GM19438 (cell line): ENCODE results near the gene UBXN7.
A peak's percentile ranks its signal among the peaks of the same experiment; 100 is the strongest.
"Not testable (repeated sequence)": the region's sequence is repeated elsewhere in the genome, so short reads cannot be mapped to it uniquely, and the experiment has no call there.

Experiments used
- ATAC-seq: cut with Tn5 transposase; IDR thresholded peaks from one replicate; pipeline ENCODE4 v1.9.1; 2021; ENCODE audit warnings: low read depth; ENCODE audit not compliant: unreplicated experiment

The UBXN7 gene, protein sequence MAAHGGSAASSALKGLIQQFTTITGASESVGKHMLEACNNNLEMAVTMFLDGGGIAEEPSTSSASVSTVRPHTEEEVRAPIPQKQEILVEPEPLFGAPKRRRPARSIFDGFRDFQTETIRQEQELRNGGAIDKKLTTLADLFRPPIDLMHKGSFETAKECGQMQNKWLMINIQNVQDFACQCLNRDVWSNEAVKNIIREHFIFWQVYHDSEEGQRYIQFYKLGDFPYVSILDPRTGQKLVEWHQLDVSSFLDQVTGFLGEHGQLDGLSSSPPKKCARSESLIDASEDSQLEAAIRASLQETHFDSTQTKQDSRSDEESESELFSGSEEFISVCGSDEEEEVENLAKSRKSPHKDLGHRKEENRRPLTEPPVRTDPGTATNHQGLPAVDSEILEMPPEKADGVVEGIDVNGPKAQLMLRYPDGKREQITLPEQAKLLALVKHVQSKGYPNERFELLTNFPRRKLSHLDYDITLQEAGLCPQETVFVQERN

DNA sequence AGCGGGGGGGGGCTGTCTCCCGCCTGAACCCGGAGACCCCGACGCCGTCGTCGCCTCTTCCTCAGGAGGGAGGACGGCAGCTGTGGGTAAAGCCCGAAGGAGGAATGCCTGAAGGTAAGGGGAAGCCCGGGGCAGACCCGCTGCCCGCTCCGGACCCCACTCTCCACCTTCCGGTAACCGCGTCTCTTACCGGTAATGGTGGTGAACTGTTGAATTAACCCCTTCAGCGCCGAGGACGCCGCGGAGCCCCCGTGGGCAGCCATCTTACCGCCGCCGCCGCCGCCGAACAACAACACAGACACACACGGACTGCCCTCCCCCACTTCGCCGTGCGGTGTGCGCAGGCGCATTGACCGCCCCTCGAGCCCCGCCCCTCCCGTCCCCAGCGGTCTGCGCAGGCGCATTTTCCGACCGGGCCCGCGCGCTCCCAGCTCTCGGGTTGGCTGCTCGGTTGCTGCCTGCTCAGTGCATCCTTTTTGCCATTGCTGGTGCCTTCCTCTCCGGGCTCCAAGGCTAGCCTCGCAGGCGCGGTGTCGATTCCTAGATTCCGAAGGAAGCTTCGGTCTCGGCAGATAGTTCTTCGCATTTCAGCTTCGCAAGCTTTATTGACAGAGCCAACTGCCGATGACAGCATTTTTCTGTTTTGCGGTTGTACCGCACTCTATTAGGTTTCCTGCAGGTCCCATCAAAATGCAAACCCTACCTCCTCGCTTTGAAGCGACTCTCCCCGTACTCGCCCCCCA is at the start of gene UBXN7:
TSS of gene UBXN7 (minus strand) at position 291 of the 743 bp plus-strand sequence. CDS start at position 263, 28 bp downstream.
- peak; percentile 74 for ATAC-seq

DNA sequence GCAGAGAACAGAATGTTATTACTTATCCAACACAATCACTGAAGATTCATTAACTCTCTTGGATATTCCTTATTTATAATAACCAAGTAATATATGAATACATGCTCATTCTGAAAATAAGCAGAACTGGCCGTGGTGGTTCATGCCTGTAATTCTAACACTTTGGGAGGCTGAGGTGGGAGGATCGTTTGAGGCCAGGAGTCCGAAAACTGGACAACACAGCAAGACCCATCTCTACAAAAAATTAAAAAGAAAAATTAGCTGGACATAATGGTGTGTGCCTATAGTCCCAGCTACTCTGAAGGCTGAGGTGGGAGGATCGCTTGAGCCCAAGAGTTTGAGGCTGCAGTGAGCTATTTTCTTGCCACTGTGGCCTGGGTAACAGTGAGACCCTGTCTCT is 45.5 kb upstream of the UBXN7 start:
- ATAC-seq = no peak

DNA sequence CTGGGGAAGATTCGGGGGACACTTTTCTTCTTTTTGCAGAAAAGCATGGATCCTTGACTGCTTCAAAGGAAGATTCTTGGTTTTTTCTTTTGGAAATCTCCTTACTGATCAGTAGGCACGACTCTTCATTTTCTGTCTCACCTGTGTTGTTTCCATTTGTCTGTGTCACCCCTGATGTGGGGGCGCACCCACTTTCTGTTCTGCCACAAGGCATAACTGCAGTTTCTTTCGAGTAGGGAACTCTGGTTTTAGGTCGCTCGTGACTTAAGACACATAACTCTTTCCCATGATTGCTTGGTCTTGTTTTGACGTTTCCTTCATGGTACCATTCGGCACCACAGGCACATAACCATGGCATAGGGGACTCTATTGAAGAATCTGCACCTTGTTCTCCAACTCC is 40.1 kb upstream of the UBXN7 start:
- no peak for ATAC-seq

DNA sequence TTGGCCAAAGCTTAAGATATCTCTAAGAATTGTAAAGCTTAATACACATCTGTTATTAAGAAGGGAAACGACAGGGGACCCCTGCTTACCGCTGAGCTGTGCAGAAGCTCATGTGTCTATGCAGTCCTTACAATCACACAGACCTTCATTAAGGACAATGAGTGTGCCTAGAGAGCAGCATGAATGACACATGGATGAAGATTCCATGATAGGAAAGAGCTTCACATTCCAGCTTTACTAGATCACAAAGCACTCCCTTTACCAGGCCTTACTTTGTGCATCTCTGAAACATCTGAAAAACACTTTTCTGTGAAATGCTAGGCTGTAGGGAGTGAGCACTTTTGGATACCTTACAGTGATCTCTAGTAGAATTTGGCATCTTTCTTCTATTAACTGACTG is 39.3 kb upstream of the UBXN7 start:
- ATAC-seq = no peak

DNA sequence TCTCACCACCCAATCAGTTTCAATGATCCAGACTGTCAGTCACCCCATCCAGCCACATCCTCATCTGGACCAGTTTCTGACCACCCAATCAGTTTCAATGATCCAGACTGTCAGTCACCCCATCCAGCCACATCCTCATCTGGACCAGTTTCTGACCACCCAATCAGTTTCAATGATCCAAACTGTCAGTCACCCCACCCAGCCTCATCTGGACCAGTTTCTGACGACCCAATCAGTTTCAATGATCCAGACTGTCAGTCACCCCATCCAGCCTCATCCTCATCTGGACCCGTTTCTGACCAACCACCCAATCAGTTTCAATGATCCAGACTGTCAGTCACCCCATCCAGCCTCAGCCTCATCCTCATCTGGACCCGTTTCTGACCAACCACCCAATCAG is 38.0 kb upstream of the UBXN7 start:
- not testable (repeated sequence) for ATAC-seq

DNA sequence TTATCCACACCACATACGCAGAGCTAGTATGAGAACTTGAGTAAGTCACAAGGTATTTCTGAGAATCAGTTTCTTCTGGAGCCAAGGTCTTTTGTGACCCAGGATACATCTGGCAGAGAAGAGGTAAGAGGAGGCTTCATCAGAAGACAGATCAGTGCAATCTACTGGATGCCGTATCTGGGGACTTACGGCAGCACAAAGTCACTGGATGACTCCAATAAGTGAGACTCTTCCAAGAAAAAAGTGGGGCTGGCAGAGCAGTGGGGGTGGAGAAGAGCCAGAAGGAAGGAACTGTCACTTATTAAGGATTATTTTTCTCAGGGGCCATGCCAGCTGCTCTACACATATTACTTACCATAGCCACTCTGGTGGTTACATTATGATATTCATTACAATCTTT is 31.6 kb upstream of the UBXN7 start:
- ATAC-seq = no peak

DNA sequence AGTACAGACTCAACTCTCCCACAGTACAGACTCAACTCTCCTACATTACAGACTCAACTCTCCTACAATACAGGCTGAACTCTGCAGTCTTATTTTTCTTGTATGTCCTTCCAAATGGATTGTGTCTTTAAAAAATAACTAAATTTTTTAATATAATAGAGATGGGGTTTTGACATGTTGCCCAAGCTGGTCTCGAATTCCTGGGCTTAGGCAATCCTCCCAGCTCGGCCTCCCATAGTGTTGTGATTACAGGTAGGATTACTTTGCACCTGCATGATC is 31.2 kb upstream of the UBXN7 start:
- no peak for ATAC-seq

DNA sequence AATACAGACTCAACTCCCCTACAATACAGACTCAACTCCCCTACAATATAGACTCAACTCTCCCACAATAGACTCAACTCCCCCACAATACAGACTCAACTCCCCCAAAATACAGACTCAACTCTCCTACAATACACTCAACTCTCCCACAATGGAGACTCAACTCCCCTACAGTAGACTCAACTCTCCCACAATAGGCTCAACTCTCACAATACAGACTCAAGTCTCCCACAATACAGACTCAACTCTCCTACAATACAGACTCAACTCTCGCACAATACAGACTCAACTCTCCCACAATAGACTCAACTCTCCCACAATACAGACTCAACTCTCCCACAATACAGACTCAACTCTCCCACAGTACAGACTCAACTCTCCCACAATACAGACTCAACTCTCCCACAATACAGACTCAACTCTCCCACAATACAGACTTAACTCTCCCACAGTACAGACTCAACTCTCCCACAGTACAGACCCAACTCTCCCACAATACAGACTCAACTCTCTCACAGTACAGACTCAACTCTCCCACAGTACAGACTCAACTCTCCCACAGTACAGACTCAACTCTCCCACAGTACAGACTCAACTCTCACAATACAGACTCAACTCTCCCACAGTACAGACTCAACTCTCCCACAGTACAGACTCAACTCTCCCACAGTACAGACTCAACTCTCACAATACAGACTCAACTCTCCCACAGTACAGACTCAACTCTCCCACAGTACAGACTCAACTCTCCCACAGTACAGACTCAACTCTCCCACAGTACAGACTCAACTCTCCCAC is 30.7 kb upstream of the UBXN7 start:
- ATAC-seq = not testable (repeated sequence)

DNA sequence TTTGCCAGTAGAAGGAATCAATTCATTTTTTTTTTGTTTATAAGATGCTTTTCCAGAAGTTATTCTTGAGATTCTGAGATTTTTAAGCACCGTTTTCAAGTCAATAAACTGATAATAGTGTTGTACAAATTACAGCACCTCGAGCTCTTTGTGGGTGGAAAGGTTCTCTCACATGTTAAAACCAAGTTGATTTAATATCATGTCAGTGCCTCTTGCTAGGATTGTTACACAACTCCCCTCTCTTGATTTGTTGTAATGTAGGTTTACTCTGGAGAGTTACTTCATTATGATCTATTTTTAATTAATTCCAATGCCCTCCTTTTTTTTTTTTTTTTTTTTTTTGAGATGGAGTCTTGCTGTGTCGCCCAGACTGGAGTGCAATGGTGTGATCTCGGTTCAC is 25.8 kb upstream of the UBXN7 start:
- no peak for ATAC-seq

DNA sequence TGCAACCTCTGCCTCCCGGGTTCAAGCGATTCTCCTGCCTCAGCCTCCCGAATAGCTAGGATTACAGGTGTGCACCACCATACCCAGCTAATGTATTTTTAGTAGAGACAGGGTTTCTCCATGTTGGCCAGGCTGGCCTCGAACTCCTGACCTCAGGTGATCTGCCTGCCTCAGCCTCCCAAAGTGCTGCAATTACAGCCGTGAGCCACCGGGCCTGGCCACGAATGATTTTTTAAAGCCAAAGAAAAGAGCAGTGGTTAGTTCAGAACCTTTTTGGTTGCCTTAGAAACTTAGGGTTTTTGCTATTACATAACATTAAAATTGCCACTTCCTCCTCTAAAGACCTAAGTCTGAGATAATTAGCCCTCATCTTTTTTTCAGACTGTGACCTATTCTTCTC is 25.2 kb upstream of the UBXN7 start:
- ATAC-seq = not testable (repeated sequence)

DNA sequence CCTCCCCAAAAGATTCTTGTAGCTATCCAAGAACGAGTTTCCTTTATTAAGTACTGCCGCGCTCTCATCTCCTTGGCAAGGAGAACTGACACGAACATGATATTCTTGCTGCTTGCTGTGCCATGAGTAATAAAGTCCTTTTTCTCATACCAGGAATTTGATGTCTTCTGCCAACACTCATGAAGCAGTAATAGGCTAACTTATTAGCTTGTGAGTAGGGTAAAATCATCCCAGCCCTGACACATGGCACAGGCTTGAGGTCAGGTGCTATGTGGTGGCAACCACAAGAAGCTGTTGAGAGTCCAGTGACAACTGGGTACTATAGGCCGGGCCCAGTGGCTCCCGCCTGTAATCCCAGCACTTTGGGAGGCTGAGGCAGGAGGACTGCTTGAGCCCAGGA is 22.7 kb upstream of the UBXN7 start:
- ATAC-seq = no peak

DNA sequence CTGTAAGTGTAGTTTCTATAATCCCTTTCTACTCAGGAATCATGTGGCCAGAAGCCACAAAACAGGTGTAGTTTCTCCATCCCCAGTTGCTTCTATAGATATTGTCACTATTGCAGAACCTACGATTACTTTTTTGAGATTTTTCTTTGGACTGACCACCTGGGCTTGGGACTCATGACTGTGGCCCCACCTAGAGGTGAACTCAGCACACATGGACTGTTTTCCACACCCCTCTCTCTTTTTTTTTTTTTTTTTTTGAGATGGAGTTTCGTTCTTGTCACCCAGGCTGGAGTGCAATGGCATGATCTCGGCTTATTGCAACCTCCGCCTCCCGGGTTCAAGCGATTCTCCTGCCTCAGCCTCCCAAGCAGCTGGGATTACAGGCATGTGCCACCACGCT is 13.2 kb upstream of the UBXN7 start:
- not testable (repeated sequence) for ATAC-seq

DNA sequence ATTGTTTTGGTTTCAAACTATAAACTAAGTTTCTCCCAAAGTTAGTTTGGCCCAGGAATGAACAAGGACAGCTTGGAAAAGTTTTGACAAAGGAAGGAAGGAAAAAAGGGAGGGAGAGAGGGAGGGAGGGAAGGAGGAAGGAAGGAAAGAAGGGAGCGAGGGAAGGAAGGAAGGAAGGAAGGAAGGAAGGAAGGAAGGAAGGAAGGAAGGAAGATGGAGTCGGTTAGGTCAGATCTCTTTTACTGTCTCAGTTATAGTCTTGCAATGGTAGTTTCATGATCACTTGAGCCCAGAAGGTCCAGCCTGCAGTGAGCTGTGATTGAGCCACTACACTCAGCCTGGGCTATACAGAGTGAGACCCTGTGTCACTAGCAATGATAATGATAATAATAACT is 12.3 kb upstream of the UBXN7 start:
- no peak for ATAC-seq

DNA sequence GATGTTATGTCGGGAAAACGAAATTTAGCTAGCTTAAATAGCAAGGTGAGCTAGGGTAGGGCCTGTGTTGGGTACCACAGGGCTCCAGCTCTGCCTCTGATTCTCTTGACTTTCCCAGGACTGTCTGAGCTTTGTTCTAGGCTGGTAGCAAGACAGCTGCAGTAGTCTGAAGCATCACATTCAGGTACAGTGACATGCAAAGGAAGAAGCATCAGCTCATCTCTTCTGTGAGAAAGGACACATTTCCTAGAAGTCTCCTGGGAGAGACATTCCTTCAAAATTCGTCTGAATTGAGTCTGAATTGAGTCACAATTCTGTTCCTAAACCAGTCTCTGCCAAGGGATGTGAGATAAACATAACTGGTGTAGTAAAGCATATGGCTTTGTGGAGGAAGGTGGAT is 8.5 kb upstream of the UBXN7 start:
- ATAC-seq = no peak

DNA sequence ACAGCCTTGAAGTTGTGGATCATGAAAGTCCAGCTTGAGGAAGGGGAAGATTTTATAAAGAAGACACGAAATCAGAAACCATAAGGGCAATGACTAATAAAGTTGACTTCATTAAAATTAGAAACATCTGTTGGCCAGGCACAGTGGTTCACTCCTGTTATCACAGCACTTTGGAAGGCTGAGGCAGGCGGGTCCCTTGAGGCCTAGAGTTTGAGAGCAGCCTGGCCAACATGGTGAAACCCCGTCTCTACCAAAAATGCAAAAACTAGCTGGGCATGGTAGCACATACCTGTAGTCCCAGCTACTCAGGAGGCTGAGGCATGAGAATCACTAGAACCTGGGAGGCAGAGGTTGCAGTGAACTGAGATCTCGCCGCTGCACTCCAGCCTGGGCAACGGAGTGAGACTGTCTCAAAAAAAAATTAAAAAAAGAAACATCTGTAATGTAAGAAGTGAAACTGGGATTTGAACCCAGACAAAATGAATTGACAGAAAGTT is 7.9 kb upstream of the UBXN7 start:
- ATAC-seq = no peak

DNA sequence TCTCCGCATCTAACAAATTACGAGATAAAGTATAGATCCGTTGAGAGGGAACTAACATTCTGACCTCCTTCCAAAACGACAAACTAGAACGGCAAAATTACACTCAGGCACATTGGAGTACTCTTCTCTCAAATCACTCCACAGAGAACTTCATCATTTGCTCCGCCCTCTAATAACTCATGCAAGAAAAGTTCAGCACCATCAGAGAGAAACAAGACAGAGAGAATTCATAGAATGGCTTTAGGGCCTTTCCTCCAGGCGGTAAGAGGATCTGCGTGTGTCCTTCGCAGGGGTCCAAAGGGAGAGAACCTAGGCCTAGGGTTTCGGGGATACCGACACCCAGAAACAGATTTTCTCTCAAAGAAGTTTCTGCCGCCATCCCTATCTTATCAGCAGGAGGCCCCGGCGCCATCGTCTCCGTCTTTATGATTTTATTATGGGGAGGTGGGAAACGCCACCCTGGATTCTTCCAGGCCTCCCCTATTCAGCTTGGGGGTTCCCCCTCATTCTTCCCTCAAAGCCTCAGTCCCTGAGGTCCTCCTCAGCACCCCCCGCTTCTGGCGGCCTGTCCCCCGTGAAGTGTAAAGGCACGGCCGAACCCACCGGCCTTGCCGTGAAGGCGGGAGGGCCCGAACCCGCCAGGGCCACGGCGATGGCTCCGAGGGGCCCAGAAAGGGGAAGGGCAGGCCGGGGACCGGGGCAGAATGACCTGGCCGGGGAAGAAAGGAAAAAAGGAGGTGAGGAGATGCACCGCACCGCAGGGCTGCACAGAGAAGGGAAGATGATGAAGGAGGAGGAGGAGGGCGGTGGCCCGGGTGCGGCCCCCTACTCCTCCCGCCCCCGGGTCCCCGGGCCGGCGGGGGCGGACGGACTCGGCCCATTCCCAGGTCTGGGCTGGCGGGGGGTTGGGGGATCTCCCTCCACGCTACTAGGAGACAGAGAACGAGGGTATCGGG is 768 bp downstream of the UBXN7 start:
- ATAC-seq = peak; percentile 43

DNA sequence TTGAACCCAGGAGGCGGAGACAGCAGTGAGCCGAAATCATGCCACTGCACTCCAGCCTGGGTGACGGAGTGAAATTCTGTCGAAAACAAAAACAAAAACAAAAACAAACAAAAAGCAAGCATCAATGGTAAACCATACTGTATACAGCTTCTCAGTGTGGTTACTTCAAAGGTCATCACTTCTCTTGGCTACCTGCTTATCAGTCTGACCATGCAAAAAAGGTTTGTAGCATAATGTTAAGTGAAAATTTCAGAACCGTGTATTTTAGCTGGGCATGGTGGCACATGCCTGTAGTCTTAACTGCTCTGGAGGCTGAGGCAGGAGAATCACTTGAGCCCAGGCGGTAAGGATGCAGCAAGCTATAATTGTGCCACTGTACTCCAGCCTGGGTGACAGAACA is 4.2 kb downstream of the UBXN7 start:
- no peak for ATAC-seq

DNA sequence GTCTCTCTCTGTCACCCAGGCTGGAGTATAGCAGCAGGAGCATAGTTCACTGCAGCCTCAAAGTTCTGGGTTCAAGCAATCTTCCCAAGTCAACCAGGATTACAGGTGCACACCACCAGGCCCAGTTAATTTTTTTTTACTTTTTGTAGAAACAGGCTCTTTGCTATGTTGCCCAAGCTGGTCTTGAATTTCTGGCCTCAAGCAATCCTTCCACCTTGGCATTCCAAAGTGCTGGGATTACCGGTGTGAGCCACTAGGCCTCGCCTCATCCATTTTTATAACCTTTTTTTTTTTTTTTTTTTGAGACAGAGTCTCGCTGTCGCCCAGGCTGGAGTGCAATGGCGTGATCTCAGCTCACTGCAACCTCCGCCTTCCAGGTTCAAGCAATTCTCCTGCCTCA is 7.8 kb downstream of the UBXN7 start:
- not testable (repeated sequence) for ATAC-seq

DNA sequence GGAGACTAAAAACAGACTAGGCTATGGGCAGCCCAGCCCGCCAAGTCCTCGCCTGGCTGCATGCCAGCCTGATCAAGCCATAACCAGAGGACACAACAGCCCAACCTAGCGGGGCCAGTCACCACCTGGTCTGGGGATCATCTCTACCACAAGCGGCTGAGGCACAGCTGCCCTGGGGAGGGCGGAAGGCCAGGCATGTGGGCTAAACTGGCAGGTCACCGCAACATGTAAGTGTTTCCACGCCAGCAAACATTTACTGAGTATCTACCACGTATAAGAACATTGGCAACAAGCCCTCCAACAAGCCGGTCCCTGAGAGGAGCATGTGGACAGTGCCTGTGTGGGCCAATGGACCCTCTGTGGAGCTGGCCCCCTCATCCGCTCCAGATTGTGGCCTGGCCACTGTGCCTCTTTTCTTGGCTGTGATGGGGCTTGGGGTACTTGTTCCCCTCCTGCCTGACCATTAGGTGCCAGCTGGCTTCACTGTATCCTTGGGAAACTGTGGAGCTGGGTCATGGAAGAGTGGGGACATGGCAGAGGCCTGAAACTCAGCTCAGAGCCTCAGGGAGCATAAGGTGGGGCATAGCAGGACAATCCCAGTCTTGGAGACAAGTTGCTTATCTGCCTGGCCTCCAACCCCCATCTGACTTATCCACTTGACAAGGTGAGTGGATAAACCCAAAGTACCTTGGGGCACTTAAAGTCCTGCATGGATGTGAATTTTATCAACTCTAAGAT is 9.0 kb downstream of the UBXN7 start:
- no peak for ATAC-seq
